IMR-90 (cell line): ENCODE data around the gene ESRRB. TPM values are rescaled to one million over a fixed set of nuclear protein-coding genes. Genes with fewer than 3 reads are reported as not detected.
A peak's percentile ranks its signal among the peaks of the same experiment; 100 is the strongest.

Source experiments
- ATAC-seq: fragments of 200-7000 bp; cut with Tn5 transposase; 2 replicates; pipeline ENCODE4 v1.9.1; 2020; ENCODE audit warnings: low read depth, mild to moderate bottlenecking, moderate library complexity
- BruUV-seq: library from RNA; stranded (reverse); fragments of 400-500 nt; replicated peaks from 2 replicates; lab custom pipeline; 2021; lab: Mats Ljungman, UMichigan
- CTCF ChIA-PET: fragments of 300-600 bp; formaldehyde crosslinking; extraction: SDS; loops from one replicate; lab custom pipeline; 2021; ENCODE audit warnings: antibody characterized with exemption; lab: Yijun Ruan, JAX
- POLR2A ChIA-PET: fragments of 300-600 bp; sonication (Branson Sonifier 250); formaldehyde crosslinking; loops from one replicate; lab custom pipeline; 2022; ENCODE audit warnings: antibody characterized with exemption; ENCODE audit not compliant: unreplicated experiment; lab: Charles Lee
- DNase-seq: peaks from one replicate; pipeline ENCODE4 v3.0.0; 2013
- H2AFZ ChIP-seq: replicated peaks from 2 replicates; pipeline ENCODE3; 2013; ENCODE audit warnings: low read length, mild to moderate bottlenecking; ENCODE audit not compliant: poor library complexity
- H2AK5ac ChIP-seq: 2 replicates; pipeline ENCODE4 v1.6.1; 2013; ENCODE audit warnings: low read depth, low read length, inconsistent platforms
- H2AK9ac ChIP-seq: replicated peaks from 2 replicates; pipeline ENCODE3; 2013; ENCODE audit warnings: mild to moderate bottlenecking, low read depth, low read length, moderate library complexity; ENCODE audit not compliant: poor library complexity
- H2BK120ac ChIP-seq: 2 replicates; pipeline ENCODE4 v1.6.1; 2013; ENCODE audit warnings: low read depth, low read length, inconsistent platforms
- H2BK15ac ChIP-seq: 3 replicates; pipeline ENCODE4 v1.6.1; 2013; ENCODE audit warnings: low read depth, low read length, inconsistent platforms
- H2BK20ac ChIP-seq: 2 replicates; pipeline ENCODE4 v1.6.1; 2013; ENCODE audit warnings: low read depth, mild to moderate bottlenecking, inconsistent platforms, low read length, moderate library complexity
- H2BK5ac ChIP-seq: 2 replicates; pipeline ENCODE4 v1.6.1; 2013; ENCODE audit warnings: mild to moderate bottlenecking, low read depth, low read length, inconsistent platforms; ENCODE audit not compliant: poor library complexity, severe bottlenecking
- H3K14ac ChIP-seq: replicated peaks from 2 replicates; pipeline ENCODE4 v1.6.1; 2013; ENCODE audit warnings: low read depth, low read length, inconsistent platforms
- H3K18ac ChIP-seq: 2 replicates; pipeline ENCODE4 v1.6.1; 2013; ENCODE audit warnings: low read depth, low read length, control low read depth
- H3K23ac ChIP-seq: 2 replicates; pipeline ENCODE4 v1.6.1; 2013; ENCODE audit warnings: low read depth, low read length, inconsistent platforms
- H3K27ac ChIP-seq: 2 replicates; pipeline ENCODE4 v1.5.1; 2013; ENCODE audit warnings: mild to moderate bottlenecking, control low read depth, low read length; ENCODE audit not compliant: insufficient read depth
- H3K27me3 ChIP-seq: 2 replicates; pipeline ENCODE4 v1.6.1; 2013; ENCODE audit warnings: low read length; ENCODE audit not compliant: control insufficient read depth, insufficient read depth
- H3K36me3 ChIP-seq: 2 replicates; pipeline ENCODE4 v1.6.1; 2013; ENCODE audit warnings: low read length, mixed read lengths; ENCODE audit not compliant: control insufficient read depth, insufficient read depth
- H3K4ac ChIP-seq: 2 replicates; pipeline ENCODE4 v1.6.1; 2013; ENCODE audit warnings: low read depth, low read length, inconsistent platforms
- H3K4me1 ChIP-seq: 2 replicates; pipeline ENCODE4 v1.6.1; 2013; ENCODE audit warnings: low read length, mixed read lengths; ENCODE audit not compliant: control insufficient read depth, insufficient read depth
- H3K4me2 ChIP-seq: 2 replicates; pipeline ENCODE4 v1.6.1; 2013; ENCODE audit warnings: low read depth, mild to moderate bottlenecking, control low read depth, low read length, moderate library complexity
- H3K4me3 ChIP-seq: 2 replicates; pipeline ENCODE4 v1.5.1; 2013; ENCODE audit warnings: low read depth, mild to moderate bottlenecking, control low read depth, low read length, moderate library complexity; ENCODE audit not compliant: insufficient read depth
- H3K56ac ChIP-seq: 2 replicates; pipeline ENCODE4 v1.6.1; 2013; ENCODE audit warnings: low read length, inconsistent platforms; ENCODE audit not compliant: insufficient read depth; ENCODE audit errors: extremely low read depth
- H3K79me1 ChIP-seq, 2 experiments: 2 replicates each; pipeline ENCODE4 v1.6.1; 2013; ENCODE audit warnings: low read length in 2 of 2, inconsistent platforms in 1 of 2, low read depth in 1 of 2
- H3K9ac ChIP-seq: 2 replicates; pipeline ENCODE4 v1.6.1; 2013; ENCODE audit warnings: low read depth, low read length, control low read depth
- H3K9me1 ChIP-seq: 2 replicates; pipeline ENCODE4 v1.6.1; 2013; ENCODE audit warnings: low read length, inconsistent platforms; ENCODE audit not compliant: insufficient read depth
- H3K9me3 ChIP-seq: 2 replicates; pipeline ENCODE4 v1.6.1; 2013; ENCODE audit warnings: low read length; ENCODE audit not compliant: control insufficient read depth, insufficient read depth
- H4K20me1 ChIP-seq: 2 replicates; pipeline ENCODE4 v1.6.1; 2013; ENCODE audit warnings: low read length, inconsistent platforms; ENCODE audit not compliant: insufficient read depth
- H4K5ac ChIP-seq: 2 replicates; pipeline ENCODE4 v1.6.1; 2013; ENCODE audit warnings: mild to moderate bottlenecking, low read depth, low read length, control low read depth
- H4K8ac ChIP-seq, 2 experiments: 2 replicates each; pipeline ENCODE4 v1.6.1; 2013; ENCODE audit warnings: low read depth in 2 of 2, low read length in 2 of 2, control low read depth in 1 of 2, inconsistent platforms in 1 of 2
- H4K91ac ChIP-seq: 2 replicates; pipeline ENCODE4 v1.6.1; 2013; ENCODE audit warnings: low read depth, low read length, inconsistent platforms; ENCODE audit not compliant: insufficient read depth
- BHLHE40 ChIP-seq: fragments of 150-350 bp; IDR thresholded peaks from 2 replicates; pipeline ENCODE4 v1.6.1; 2016; ENCODE audit warnings: mild to moderate bottlenecking, low read depth, low read length
- NFE2L2 ChIP-seq: fragments of 150-350 bp; IDR thresholded peaks from 2 replicates; pipeline ENCODE4 v1.6.1; 2016; ENCODE audit warnings: low read depth, mild to moderate bottlenecking, low read length
- SMC3 ChIP-seq: fragments of 150-350 bp; IDR thresholded peaks from 2 replicates; pipeline ENCODE4 v1.6.1; 2016; ENCODE audit warnings: low read depth, mild to moderate bottlenecking, antibody characterized with exemption, low read length, moderate library complexity
- WGBS, 2 experiments: methylation state at CpG; one replicate each; pipeline versions ENCODE4 v1.1.5 to v1.1.7; 2013; ENCODE audit warnings: missing lambda C conversion rate in 2 of 2; ENCODE audit not compliant: insufficient read length in 1 of 2; ENCODE audit errors: extremely low coverage in 2 of 2; 5-methylcytosine and 5-hydroxymethylcytosine counted together
- dilution Hi-C: fragments of 300-500 bp; cut with HindIII; formaldehyde crosslinking; loops from one replicate; pipeline ENCODE4 v1.14.3; 2018; ENCODE audit warnings: low sequenced_read_pairs; ENCODE audit not compliant: unreplicated experiment
- in situ Hi-C: fragments of 300-500 bp; cut with MboI; formaldehyde crosslinking; loops from 3 replicates; pipeline ENCODE4 v1.14.3; 2019; ENCODE audit warnings: low sequenced_read_pairs, inconsistent platforms, mixed read lengths
- intact Hi-C: fragments of 100-400 bp; cut with micrococcal nuclease; formaldehyde crosslinking; loops from 2 replicates; pipeline ENCODE4 v1.10.0; 2022
- polyA plus RNA-seq, 3 experiments: library from polyadenylated mRNA; depleted of rRNA; stranded (reverse); fragments of >200 nt; gene quantifications; 2 replicates each; pipeline ENCODE4 v1.2.3, GENCODE V29; 2012; ENCODE audit warnings: low replicate concordance in 1 of 3
- total RNA-seq: library from RNA; depleted of rRNA; stranded (reverse); fragments of >200 nt; gene quantifications from 2 replicates; pipeline ENCODE4 v1.2.3, GENCODE V29; 2012

Gene ESRRB
- total and polyA plus RNA-seq, 2 of the 4 experiments (the other 2 are of a cell fraction): not detected

- H3K56ac ChIP-seq: no peak overlapping the region
- no peak overlapping the region for H3K23ac ChIP-seq
- CTCF ChIA-PET: no interaction called here
- no peaks in the 10 kb centered on the region; the same call in 1 of the 2 replicates for H3K27me3 ChIP-seq
- H2BK15ac ChIP-seq: no peak overlapping the region
- no peak overlapping the region for H2AK5ac ChIP-seq
- peak; percentile 6 for DNase-seq
- H4K91ac ChIP-seq: no peak overlapping the region
- H2AFZ ChIP-seq: no peak overlapping the region
- POLR2A ChIA-PET: no interaction called here
- 12% methylated on average over 5 of the region's 17 CpGs; no CpG with 5 or more reads in 1 of the 2 experiments for WGBS, 2 experiments
- H4K5ac ChIP-seq: no peak overlapping the region
- H3K36me3 ChIP-seq: no peaks in the 10 kb centered on the region
- H3K14ac ChIP-seq: no peak overlapping the region
- TF ChIP-seq NFE2L2 (no peak), BHLHE40 (no peak), SMC3 (no peak)
- no peak overlapping the region for H3K4me3 ChIP-seq
- H3K18ac ChIP-seq: no peak overlapping the region
- no TSS peak for BruUV-seq
- H3K4me1 ChIP-seq: no peaks in the 10 kb centered on the region
- no peak overlapping the region for H2BK5ac ChIP-seq
- H3K27ac ChIP-seq: no peak overlapping the region
- H2BK120ac ChIP-seq: no peak overlapping the region
- no peaks in the 10 kb centered on the region for H3K9me1 ChIP-seq
- dilution Hi-C loops (no loop called here), in situ Hi-C loops (no loop called here), intact Hi-C loops (no loop called here)
- H4K20me1 ChIP-seq: no peaks in the 10 kb centered on the region
- H2BK20ac ChIP-seq: no peak overlapping the region
- H3K79me1 ChIP-seq: no peaks in the 10 kb centered on the region
- H3K9ac ChIP-seq: no peak overlapping the region
- H2AK9ac ChIP-seq: no peak overlapping the region
- H3K9me3 ChIP-seq: no peaks in the 10 kb centered on the region
- H3K4me2 ChIP-seq: no peak overlapping the region
- peak; percentile 46; the same call in 1 of the 2 replicates for ATAC-seq
- H3K4ac ChIP-seq: no peak overlapping the region
- no peak overlapping the region for H4K8ac ChIP-seq
These were observed 97.7 kb downstream of the ESRRB start for GRCh38 chr14:76473481-76474263.
